Fibroblast of the aortic adventitia (primary cell): ENCODE measurements around the gene P4HA2. TPM values are rescaled to one million over a fixed set of nuclear protein-coding genes. Genes with fewer than 3 reads are reported as not detected.

Source experiments
- DNase-seq: peaks from one replicate; pipeline ENCODE4 v3.0.0-alpha.2; 2010; ENCODE audit warnings: low read depth
- H3K4me3 ChIP-seq: 2 replicates; pipeline ENCODE4 v1.5.1; 2011; ENCODE audit warnings: low read depth, mild to moderate bottlenecking, control low read depth, low read length, moderate library complexity
- CTCF ChIP-seq: IDR thresholded peaks from 2 replicates; pipeline ENCODE4 v1.5.1; 2011; ENCODE audit warnings: mild to moderate bottlenecking, low read length, control low read depth, inconsistent platforms; ENCODE audit not compliant: insufficient read depth
- total RNA-seq: library from RNA; depleted of rRNA; stranded (reverse); fragments of >200 nt; gene quantifications from 2 replicates; pipeline ENCODE4 v1.2.3, GENCODE V29; 2012; ENCODE audit warnings: low replicate concordance

P4HA2 gene
- total RNA-seq, 1 donor, result 104 TPM

- DNase-seq, result no peak
- no peak overlapping the region for H3K4me3 ChIP-seq
- no peak for TF ChIP-seq CTCF
These were observed 1.6 kb upstream of the P4HA2 start for GRCh38 chr5:132229236-132229635.

- peak; percentile 1 for TF ChIP-seq CTCF
- peak overlapping the region; percentile 65 for H3K4me3 ChIP-seq
- DNase-seq, result no peak
These were observed 785 bp upstream of the P4HA2 start for GRCh38 chr5:132228241-132229035.

GRCh38 chr5:132227235-132227484 is 493 bp downstream of the P4HA2 start:
- TF ChIP-seq CTCF, result no peak
- DNase-seq, result no peak
- peak overlapping the region; percentile 65 for H3K4me3 ChIP-seq

- DNase-seq, result peak; percentile 64
- H3K4me3 ChIP-seq, result peak overlapping the region; percentile 65
- TF ChIP-seq CTCF, result no peak
These were observed 978 bp downstream of the P4HA2 start for GRCh38 chr5:132226516-132227234.

GRCh38 chr5:132225165-132226032 is 2.3 kb downstream of the P4HA2 start:
- TF ChIP-seq CTCF, result no peak
- peak; percentile 99 for DNase-seq

GRCh38 chr5:132224716-132225115 is 2.9 kb downstream of the P4HA2 start:
- DNase-seq, result no peak
- peak overlapping the region; percentile 7 for H3K4me3 ChIP-seq

More at GRCh38 chr5:132225165-132226032, 2.3 kb downstream of the P4HA2 start:
- H3K4me3 ChIP-seq, result peak overlapping the region; percentile 65

More at GRCh38 chr5:132224716-132225115, 2.9 kb downstream of the P4HA2 start:
- no peak for TF ChIP-seq CTCF
